WTC11 (cell line): ENCODE measurements around the gene ZNF486.
"Not testable (repeated sequence)": the region's sequence is repeated elsewhere in the genome, so short reads cannot be mapped to it uniquely, and the experiment has no call there.

Experiments used
- ZNF263 ChIP-seq: sonication (generic); formaldehyde crosslinking; IDR thresholded peaks from 2 replicates; pipeline ENCODE4 v1.8.1; 2022; ENCODE audit warnings: low read depth, mild to moderate bottlenecking, moderate library complexity, missing genetic modification reagents
- TF ChIP-seq, protein P1 (sequence below): fragments of 200-600 bp; IDR thresholded peaks from 2 replicates; pipeline ENCODE4 v1.8.0; 2022; ENCODE audit warnings: antibody characterized with exemption
- TF ChIP-seq, protein P2 (sequence below): sonication (generic); formaldehyde crosslinking; conservative IDR thresholded peaks from 2 replicates; pipeline ENCODE4 v1.8.1; 2022; ENCODE audit warnings: mild to moderate bottlenecking, missing genetic modification reagents

DNA sequence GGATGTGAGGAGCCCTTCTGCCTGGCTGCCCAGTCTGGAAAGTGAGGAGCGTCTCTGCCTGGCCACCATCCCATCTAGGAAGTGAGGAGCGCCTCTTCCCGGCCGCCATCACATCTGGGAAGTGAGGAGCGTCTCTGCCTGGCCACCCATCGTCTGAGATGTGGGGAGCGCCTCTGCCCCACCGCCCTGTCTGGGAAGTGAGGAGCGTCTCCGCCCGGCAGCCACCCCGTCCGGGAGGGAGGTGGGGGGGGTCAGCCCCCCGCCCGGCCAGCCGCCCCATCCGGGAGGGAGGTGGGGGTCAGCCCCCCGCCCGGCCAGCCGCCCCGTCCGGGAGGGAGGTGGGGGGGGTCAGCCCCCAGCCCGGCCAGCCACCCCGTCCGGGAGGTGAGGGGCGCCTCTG is 47.4 kb downstream of the ZNF486 start:
- TF ChIP-seq, protein P1, sequence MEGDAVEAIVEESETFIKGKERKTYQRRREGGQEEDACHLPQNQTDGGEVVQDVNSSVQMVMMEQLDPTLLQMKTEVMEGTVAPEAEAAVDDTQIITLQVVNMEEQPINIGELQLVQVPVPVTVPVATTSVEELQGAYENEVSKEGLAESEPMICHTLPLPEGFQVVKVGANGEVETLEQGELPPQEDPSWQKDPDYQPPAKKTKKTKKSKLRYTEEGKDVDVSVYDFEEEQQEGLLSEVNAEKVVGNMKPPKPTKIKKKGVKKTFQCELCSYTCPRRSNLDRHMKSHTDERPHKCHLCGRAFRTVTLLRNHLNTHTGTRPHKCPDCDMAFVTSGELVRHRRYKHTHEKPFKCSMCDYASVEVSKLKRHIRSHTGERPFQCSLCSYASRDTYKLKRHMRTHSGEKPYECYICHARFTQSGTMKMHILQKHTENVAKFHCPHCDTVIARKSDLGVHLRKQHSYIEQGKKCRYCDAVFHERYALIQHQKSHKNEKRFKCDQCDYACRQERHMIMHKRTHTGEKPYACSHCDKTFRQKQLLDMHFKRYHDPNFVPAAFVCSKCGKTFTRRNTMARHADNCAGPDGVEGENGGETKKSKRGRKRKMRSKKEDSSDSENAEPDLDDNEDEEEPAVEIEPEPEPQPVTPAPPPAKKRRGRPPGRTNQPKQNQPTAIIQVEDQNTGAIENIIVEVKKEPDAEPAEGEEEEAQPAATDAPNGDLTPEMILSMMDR = not testable (repeated sequence)
- not testable (repeated sequence) for TF ChIP-seq ZNF263 (CRISPR knock-in tag)
- TF ChIP-seq, protein P2, sequence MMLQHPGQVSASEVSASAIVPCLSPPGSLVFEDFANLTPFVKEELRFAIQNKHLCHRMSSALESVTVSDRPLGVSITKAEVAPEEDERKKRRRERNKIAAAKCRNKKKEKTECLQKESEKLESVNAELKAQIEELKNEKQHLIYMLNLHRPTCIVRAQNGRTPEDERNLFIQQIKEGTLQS = not testable (repeated sequence)
